GM12878 (cell line): ENCODE measurements around the gene GIMAP1.

ENCODE experiments used
- ATF3 ChIP-seq: IDR thresholded peaks from 2 replicates; pipeline ENCODE4 v1.6.1; 2011; ENCODE audit warnings: low read depth, mild to moderate bottlenecking, low read length, moderate library complexity, borderline replicate concordance; ENCODE audit errors: extremely low read depth
- BCLAF1 ChIP-seq: fragments of 450-650 bp; IDR thresholded peaks from 2 replicates; pipeline ENCODE4 v1.6.1; 2017; ENCODE audit warnings: antibody characterized with exemption, mild to moderate bottlenecking, moderate library complexity
- CREM ChIP-seq: IDR thresholded peaks from 2 replicates; pipeline ENCODE4 v1.6.1; 2014; ENCODE audit warnings: antibody characterized with exemption, low read depth
- CTCF ChIP-seq, 3 experiments: IDR thresholded peaks in 2 of 3; conservative IDR thresholded peaks in 1 of 3; 2 replicates each; pipeline ENCODE4 v1.5.1; 2011; ENCODE audit warnings: low read depth in 3 of 3, low read length in 3 of 3, mild to moderate bottlenecking in 3 of 3, control low read depth in 2 of 3, moderate library complexity in 2 of 3, inconsistent platforms in 1 of 3, mixed read lengths in 1 of 3; ENCODE audit not compliant: control insufficient read depth in 2 of 3, insufficient read depth in 1 of 3; ENCODE audit errors: extremely low read depth in 1 of 3
- GABPA ChIP-seq: IDR thresholded peaks from 2 replicates; pipeline ENCODE4 v1.6.1; 2014; ENCODE audit warnings: antibody characterized with exemption, low read depth, mild to moderate bottlenecking, inconsistent platforms
- NBN ChIP-seq: fragments of 450-650 bp; IDR thresholded peaks from 2 replicates; pipeline ENCODE4 v1.6.1; 2016
- NFYB ChIP-seq: IDR thresholded peaks from 2 replicates; pipeline ENCODE4 v1.6.1; 2011; ENCODE audit warnings: low read depth, mild to moderate bottlenecking, low read length, improper control_type of control experiment, moderate library complexity; ENCODE audit not compliant: insufficient read depth
- NR2F1 ChIP-seq: fragments of 450-650 bp; conservative IDR thresholded peaks from 2 replicates; pipeline ENCODE4 v1.6.1; 2017; ENCODE audit warnings: mild to moderate bottlenecking
- POLR2AphosphoS5 ChIP-seq: IDR thresholded peaks from 2 replicates; pipeline ENCODE4 v1.6.1; 2011; ENCODE audit warnings: mild to moderate bottlenecking, low read length, inconsistent platforms
- SP1 ChIP-seq: IDR thresholded peaks from one replicate; pipeline ENCODE4 v1.6.1; 2011; ENCODE audit warnings: low read depth, low read length
- TCF12 ChIP-seq: IDR thresholded peaks from 2 replicates; pipeline ENCODE4 v1.6.1; 2011; ENCODE audit warnings: low read depth, mild to moderate bottlenecking, low read length
- ZNF24 ChIP-seq: fragments of 450-650 bp; IDR thresholded peaks from 2 replicates; pipeline ENCODE4 v1.6.1; 2017; ENCODE audit warnings: antibody characterized with exemption, mild to moderate bottlenecking

- TF ChIP-seq NFYB (no peak), POLR2AphosphoS5 (no peak), TCF12 (no peak), CTCF (IDR thresholded peaks at IDR 0.05 in 2 of 3, conservative IDR thresholded peaks at IDR 0.05 in 1 of 3; ENCODE audit: control insufficient read depth in 2 of 3, extremely low read depth in 1 of 3, insufficient read depth in 1 of 3, low read depth in 3 of 3, low read length in 3 of 3) (no peak), CREM (no peak), BCLAF1 (no peak), SP1 (no peak), NBN (no peak), ZNF24 (no peak), ATF3 (no peak), GABPA (no peak), NR2F1 (no peak)
These were observed 53.4 kb downstream of the GIMAP1 start for GRCh38 chr7:150769768-150770167.
